HCT116 (cell line): Measurements from ENCODE around the gene GPT2. TPM values are rescaled to one million over a fixed set of nuclear protein-coding genes. Genes with fewer than 3 reads are reported as not detected.

Source experiments
- ATAC-seq: fragments of 200-7000 bp; cut with Tn5 transposase; 2 replicates; pipeline ENCODE4 v1.9.1; 2020; ENCODE audit warnings: mild to moderate bottlenecking, moderate library complexity
- BruUV-seq: library from RNA; stranded (reverse); fragments of 400-500 nt; replicated peaks from 2 replicates; lab custom pipeline; 2021; lab: Mats Ljungman, UMichigan
- CTCF ChIA-PET: fragments of 300-600 bp; sonication (Branson Sonifier 250); formaldehyde crosslinking; loops from one replicate; lab custom pipeline; 2021; ENCODE audit warnings: antibody characterized with exemption; lab: Charles Lee
- POLR2A ChIA-PET: fragments of 300-600, 350-600 bp; sonication (Branson Sonifier 250); formaldehyde crosslinking; loops from one replicate; lab custom pipeline; 2021; ENCODE audit warnings: antibody characterized with exemption; lab: Charles Lee
- RAD21 ChIA-PET, 2 experiments: fragments of 300-600 bp; sonication (Branson Sonifier 250); formaldehyde crosslinking; loops; one replicate each; lab custom pipeline; 2023; ENCODE audit warnings: low total read pairs in 2 of 2; ENCODE audit not compliant: uncharacterized antibody in 2 of 2, unreplicated experiment in 2 of 2, low non-redundant PET in 1 of 2; lab: Charles Lee
- DNase-seq: peaks from one replicate; pipeline ENCODE4 v3.0.0-alpha.2; 2010; ENCODE audit warnings: low read depth, low spot score
- H2AFZ ChIP-seq: fragments of 200-600 bp; shearing (Covaris generic), sonication (generic); 2 replicates; pipeline ENCODE4 v1.6.1; 2017; ENCODE audit warnings: low read depth, mixed run types, mixed read lengths, antibody characterized with exemption, low read length; ENCODE audit not compliant: poor library complexity, severe bottlenecking
- H3K27ac ChIP-seq: 2 replicates; pipeline ENCODE4 v1.5.1; 2012; ENCODE audit warnings: low read depth, low read length
- H3K27me3 ChIP-seq: fragments of 200-600 bp; sonication (generic); 2 replicates; pipeline ENCODE4 v1.6.1; 2016; ENCODE audit warnings: mixed run types, low read length, mixed read lengths; ENCODE audit not compliant: insufficient read depth
- H3K36me3 ChIP-seq, 2 experiments: fragments of 200-500 bp in 1 of 2; fragments of 200-600 bp in 1 of 2; sonication (Bioruptor generic) in 1 of 2; sonication (generic) in 1 of 2; 2 replicates each; pipeline versions ENCODE4 v1.5.1 to v1.6.1; 2014 to 2016; ENCODE audit warnings: low read length in 2 of 2, inconsistent platforms in 1 of 2, mixed read lengths in 1 of 2, mixed run types in 1 of 2; ENCODE audit not compliant: insufficient read depth in 2 of 2, control insufficient read depth in 1 of 2
- H3K4me1 ChIP-seq, 2 experiments: fragments of 200-600 bp in 1 of 2; sonication (generic) in 1 of 2; 2 replicates each; pipeline versions ENCODE4 v1.5.1 to v1.6.1; 2012 to 2017; ENCODE audit warnings: low read length in 2 of 2, inconsistent platforms in 1 of 2, mild to moderate bottlenecking in 1 of 2, mixed read lengths in 1 of 2, mixed run types in 1 of 2, moderate library complexity in 1 of 2; ENCODE audit not compliant: insufficient read depth in 2 of 2, control insufficient read depth in 1 of 2
- H3K4me2 ChIP-seq: fragments of 200-600 bp; sonication (generic); 2 replicates; pipeline ENCODE4 v1.6.1; 2017; ENCODE audit warnings: mixed run types, low read length, mixed read lengths
- H3K4me3 ChIP-seq, 2 experiments: fragments of 200-600 bp in 1 of 2; sonication (generic) in 1 of 2; replicated peaks in 1 of 2; 2 replicates each; pipeline ENCODE4 v1.5.1; 2011 to 2016; ENCODE audit warnings: low read length in 2 of 2, control low read depth in 1 of 2, low read depth in 1 of 2, mild to moderate bottlenecking in 1 of 2, mixed read lengths in 1 of 2, mixed run types in 1 of 2
- H3K79me2 ChIP-seq: fragments of 200-600 bp; sonication (generic); 2 replicates; pipeline ENCODE4 v1.6.1; 2017; ENCODE audit warnings: mild to moderate bottlenecking, mixed run types, low read length, moderate library complexity, mixed read lengths; ENCODE audit not compliant: insufficient read depth
- H3K9ac ChIP-seq: fragments of 200-600 bp; sonication (generic); 2 replicates; pipeline ENCODE4 v1.6.1; 2016; ENCODE audit warnings: low read length, mixed read lengths
- H3K9me2 ChIP-seq: fragments of 200-600 bp; sonication (generic), shearing (Covaris generic); 2 replicates; pipeline ENCODE4 v1.6.1; 2017; ENCODE audit warnings: mixed run types, mild to moderate bottlenecking, moderate library complexity; ENCODE audit not compliant: insufficient read depth
- H3K9me3 ChIP-seq, 2 experiments: fragments of 200-500 bp in 1 of 2; fragments of 200-600 bp in 1 of 2; sonication (Bioruptor generic) in 1 of 2; sonication (generic) in 1 of 2; 2 replicates each; pipeline ENCODE4 v1.6.1; 2014 to 2017; ENCODE audit warnings: low read length in 2 of 2, mixed read lengths in 2 of 2, inconsistent platforms in 1 of 2, low read depth in 1 of 2, mild to moderate bottlenecking in 1 of 2, mixed run types in 1 of 2, moderate library complexity in 1 of 2; ENCODE audit not compliant: control insufficient read depth in 1 of 2, insufficient read depth in 1 of 2
- H4K20me1 ChIP-seq: fragments of 200-600 bp; sonication (generic), shearing (Covaris generic); 2 replicates; pipeline ENCODE4 v1.6.1; 2017; ENCODE audit warnings: mixed run types, mild to moderate bottlenecking, moderate library complexity; ENCODE audit not compliant: insufficient read depth
- CBX3 ChIP-seq: IDR thresholded peaks from 2 replicates; pipeline ENCODE4 v1.6.1; 2012; ENCODE audit warnings: low read depth
- CEBPB ChIP-seq: IDR thresholded peaks from 2 replicates; pipeline ENCODE4 v1.6.1; 2012; ENCODE audit warnings: low read depth
- CTCF ChIP-seq, 3 experiments: fragments of 200-600 bp in 1 of 3; sonication (generic) in 1 of 3; IDR thresholded peaks in 2 of 3; conservative IDR thresholded peaks in 1 of 3; 2 replicates each; pipeline ENCODE4 v1.5.1; 2012 to 2017; ENCODE audit warnings: low read depth in 2 of 3, low read length in 2 of 3, antibody characterized with exemption in 1 of 3, borderline replicate concordance in 1 of 3, control low read depth in 1 of 3, mild to moderate bottlenecking in 1 of 3, mixed read lengths in 1 of 3, mixed run types in 1 of 3, moderate library complexity in 1 of 3; ENCODE audit not compliant: insufficient read depth in 1 of 3
- EGR1 ChIP-seq: IDR thresholded peaks from 2 replicates; pipeline ENCODE4 v1.6.1; 2012; ENCODE audit warnings: low read depth
- EZH2phosphoT487 ChIP-seq: fragments of 200-600 bp; IDR thresholded peaks from 2 replicates; pipeline ENCODE4 v1.6.1; 2018; ENCODE audit warnings: antibody characterized with exemption, borderline replicate concordance
- FOSL1 ChIP-seq: IDR thresholded peaks from 2 replicates; pipeline ENCODE4 v1.6.1; 2012; ENCODE audit warnings: low read depth
- JUND ChIP-seq: IDR thresholded peaks from 2 replicates; pipeline ENCODE4 v1.6.1; 2012
- POLR2AphosphoS5 ChIP-seq: IDR thresholded peaks from 2 replicates; pipeline ENCODE4 v1.6.1; 2011; ENCODE audit warnings: mild to moderate bottlenecking, low read depth, low read length, moderate library complexity
- RAD21 ChIP-seq: IDR thresholded peaks from 2 replicates; pipeline ENCODE4 v1.6.1; 2012; ENCODE audit warnings: low read depth, mild to moderate bottlenecking
- SIN3A ChIP-seq: IDR thresholded peaks from 2 replicates; pipeline ENCODE4 v1.6.1; 2012; ENCODE audit warnings: low read depth
- SP1 ChIP-seq: IDR thresholded peaks from 2 replicates; pipeline ENCODE4 v1.6.1; 2012; ENCODE audit warnings: low read depth
- SRF ChIP-seq: IDR thresholded peaks from 2 replicates; pipeline ENCODE4 v1.6.1; 2012; ENCODE audit warnings: low read depth
- TCF7L2 ChIP-seq: IDR thresholded peaks from 2 replicates; pipeline ENCODE4 v1.7.0; 2011; ENCODE audit warnings: borderline replicate concordance, inconsistent platforms; ENCODE audit not compliant: insufficient read depth, insufficient read length; ENCODE audit errors: extremely low read depth
- YY1 ChIP-seq: IDR thresholded peaks from 2 replicates; pipeline ENCODE4 v1.6.1; 2011; ENCODE audit warnings: low read length, low read depth, moderate library complexity, mild to moderate bottlenecking; ENCODE audit not compliant: insufficient replicate concordance; ENCODE audit errors: extremely low read depth
- ZFX ChIP-seq: fragments of 450-650 bp; IDR thresholded peaks from 2 replicates; pipeline ENCODE4 v1.6.1; 2017
- ZNF274 ChIP-seq: fragments of 200-500 bp; sonication (Bioruptor generic); IDR thresholded peaks from 2 replicates; pipeline ENCODE4 v1.6.1; 2014; ENCODE audit warnings: mild to moderate bottlenecking, low read depth, low read length, inconsistent platforms
- intact Hi-C: fragments of 100-400 bp; cut with micrococcal nuclease; formaldehyde crosslinking; loops from 2 replicates; pipeline ENCODE4 v1.10.0; 2022
- total RNA-seq: library from RNA; stranded (reverse); gene quantifications from one replicate; pipeline ENCODE4 v1.2.1, GENCODE V29; 2021; ENCODE audit not compliant: unreplicated experiment
- TF ChIP-seq, protein P1 (sequence below): IDR thresholded peaks from 2 replicates; pipeline ENCODE4 v1.6.1; 2012
- TF ChIP-seq, protein P2 (sequence below): IDR thresholded peaks from 2 replicates; pipeline ENCODE4 v1.6.1; 2012; ENCODE audit warnings: low read depth
- TF ChIP-seq, protein P3 (sequence below): IDR thresholded peaks from 2 replicates; pipeline ENCODE4 v1.6.1; 2011; ENCODE audit warnings: mild to moderate bottlenecking, low read length, moderate library complexity; ENCODE audit not compliant: insufficient replicate concordance; ENCODE audit errors: extremely low read depth
- TF ChIP-seq, protein P4 (sequence below): IDR thresholded peaks from 2 replicates; pipeline ENCODE4 v1.6.1; 2012

The GPT2 gene
- total RNA-seq, 1 experiment from 2014 or later, result 50.6 TPM

DNA sequence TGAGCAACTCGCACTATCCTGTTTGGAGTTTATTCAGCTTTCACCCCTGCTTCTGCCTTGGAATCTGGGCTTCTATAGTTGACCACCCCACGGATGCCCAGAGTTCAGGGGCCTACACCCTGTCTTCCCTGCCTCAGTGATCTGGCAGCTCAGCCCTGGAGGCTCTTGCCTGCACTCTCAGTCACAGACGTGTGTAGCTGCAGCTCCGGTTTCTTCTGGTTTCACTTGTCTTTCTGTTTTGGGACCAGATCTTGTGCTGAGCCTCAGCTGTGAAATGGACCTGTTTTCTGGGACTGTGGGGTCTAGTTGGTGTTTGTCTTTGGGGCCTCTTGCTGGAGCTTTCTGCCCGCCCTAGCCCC is 5.8 kb downstream of the GPT2 start:
- H3K36me3 ChIP-seq, result peaks cover 0 to 3% of the 10 kb centered on the region in 2 experiments; a peak in 2 of 4 replicates
- H3K79me2 ChIP-seq, result 0 out of 2 replicates have a peak, but pooled peaks cover 2% of the 10 kb centered on the region
- RAD21 ChIA-PET, result no interaction called here
- H3K9me3 ChIP-seq, result no peaks in the 10 kb centered on the region
- DNase-seq (no peak), ATAC-seq (no peak)
- H3K27ac ChIP-seq, result no peak overlapping the region
- TF ChIP-seq FOSL1, result no peak
- TF ChIP-seq, protein P1, sequence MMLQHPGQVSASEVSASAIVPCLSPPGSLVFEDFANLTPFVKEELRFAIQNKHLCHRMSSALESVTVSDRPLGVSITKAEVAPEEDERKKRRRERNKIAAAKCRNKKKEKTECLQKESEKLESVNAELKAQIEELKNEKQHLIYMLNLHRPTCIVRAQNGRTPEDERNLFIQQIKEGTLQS, result no peak
- TF ChIP-seq, protein P2, sequence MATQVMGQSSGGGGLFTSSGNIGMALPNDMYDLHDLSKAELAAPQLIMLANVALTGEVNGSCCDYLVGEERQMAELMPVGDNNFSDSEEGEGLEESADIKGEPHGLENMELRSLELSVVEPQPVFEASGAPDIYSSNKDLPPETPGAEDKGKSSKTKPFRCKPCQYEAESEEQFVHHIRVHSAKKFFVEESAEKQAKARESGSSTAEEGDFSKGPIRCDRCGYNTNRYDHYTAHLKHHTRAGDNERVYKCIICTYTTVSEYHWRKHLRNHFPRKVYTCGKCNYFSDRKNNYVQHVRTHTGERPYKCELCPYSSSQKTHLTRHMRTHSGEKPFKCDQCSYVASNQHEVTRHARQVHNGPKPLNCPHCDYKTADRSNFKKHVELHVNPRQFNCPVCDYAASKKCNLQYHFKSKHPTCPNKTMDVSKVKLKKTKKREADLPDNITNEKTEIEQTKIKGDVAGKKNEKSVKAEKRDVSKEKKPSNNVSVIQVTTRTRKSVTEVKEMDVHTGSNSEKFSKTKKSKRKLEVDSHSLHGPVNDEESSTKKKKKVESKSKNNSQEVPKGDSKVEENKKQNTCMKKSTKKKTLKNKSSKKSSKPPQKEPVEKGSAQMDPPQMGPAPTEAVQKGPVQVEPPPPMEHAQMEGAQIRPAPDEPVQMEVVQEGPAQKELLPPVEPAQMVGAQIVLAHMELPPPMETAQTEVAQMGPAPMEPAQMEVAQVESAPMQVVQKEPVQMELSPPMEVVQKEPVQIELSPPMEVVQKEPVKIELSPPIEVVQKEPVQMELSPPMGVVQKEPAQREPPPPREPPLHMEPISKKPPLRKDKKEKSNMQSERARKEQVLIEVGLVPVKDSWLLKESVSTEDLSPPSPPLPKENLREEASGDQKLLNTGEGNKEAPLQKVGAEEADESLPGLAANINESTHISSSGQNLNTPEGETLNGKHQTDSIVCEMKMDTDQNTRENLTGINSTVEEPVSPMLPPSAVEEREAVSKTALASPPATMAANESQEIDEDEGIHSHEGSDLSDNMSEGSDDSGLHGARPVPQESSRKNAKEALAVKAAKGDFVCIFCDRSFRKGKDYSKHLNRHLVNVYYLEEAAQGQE, result no peak
- no peak for TF ChIP-seq SIN3A
- no peak for TF ChIP-seq SP1
- no peak for TF ChIP-seq EZH2phosphoT487
- TF ChIP-seq RAD21, result no peak
- TF ChIP-seq POLR2AphosphoS5, result no peak
- TF ChIP-seq ZFX, result no peak
- no peak for TF ChIP-seq EGR1
- TF ChIP-seq, protein P3, sequence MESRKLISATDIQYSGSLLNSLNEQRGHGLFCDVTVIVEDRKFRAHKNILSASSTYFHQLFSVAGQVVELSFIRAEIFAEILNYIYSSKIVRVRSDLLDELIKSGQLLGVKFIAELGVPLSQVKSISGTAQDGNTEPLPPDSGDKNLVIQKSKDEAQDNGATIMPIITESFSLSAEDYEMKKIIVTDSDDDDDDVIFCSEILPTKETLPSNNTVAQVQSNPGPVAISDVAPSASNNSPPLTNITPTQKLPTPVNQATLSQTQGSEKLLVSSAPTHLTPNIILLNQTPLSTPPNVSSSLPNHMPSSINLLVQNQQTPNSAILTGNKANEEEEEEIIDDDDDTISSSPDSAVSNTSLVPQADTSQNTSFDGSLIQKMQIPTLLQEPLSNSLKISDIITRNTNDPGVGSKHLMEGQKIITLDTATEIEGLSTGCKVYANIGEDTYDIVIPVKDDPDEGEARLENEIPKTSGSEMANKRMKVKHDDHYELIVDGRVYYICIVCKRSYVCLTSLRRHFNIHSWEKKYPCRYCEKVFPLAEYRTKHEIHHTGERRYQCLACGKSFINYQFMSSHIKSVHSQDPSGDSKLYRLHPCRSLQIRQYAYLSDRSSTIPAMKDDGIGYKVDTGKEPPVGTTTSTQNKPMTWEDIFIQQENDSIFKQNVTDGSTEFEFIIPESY, result no peak
- TF ChIP-seq CEBPB, result no peak
- no peak for TF ChIP-seq TCF7L2
- TF ChIP-seq SRF, result no peak
- no peak for TF ChIP-seq JUND
- TF ChIP-seq ZNF274, result no peak
- TF ChIP-seq, protein P4, sequence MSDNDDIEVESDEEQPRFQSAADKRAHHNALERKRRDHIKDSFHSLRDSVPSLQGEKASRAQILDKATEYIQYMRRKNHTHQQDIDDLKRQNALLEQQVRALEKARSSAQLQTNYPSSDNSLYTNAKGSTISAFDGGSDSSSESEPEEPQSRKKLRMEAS, result no peak
- no peak for TF ChIP-seq YY1
- no peak for TF ChIP-seq CBX3
- TF ChIP-seq CTCF (IDR thresholded peaks at IDR 0.05 in 2 of 3, conservative IDR thresholded peaks at IDR 0.05 in 1 of 3; ENCODE audit: borderline replicate concordance in 1 of 3, insufficient read depth in 1 of 3, low read depth in 2 of 3, low read length in 2 of 3), result no peak
- intact Hi-C loops, result no loop called here
- no peak overlapping the region for H2AFZ ChIP-seq
- POLR2A ChIA-PET, result no interaction called here
- CTCF ChIA-PET, result interaction anchor here (1.0 kb wide), 1 partner anchor 36 kb away, joined by 3 read pairs; no protein-coding TSS in a partner anchor
- H3K9ac ChIP-seq, result no peak overlapping the region
- H3K4me1 ChIP-seq, result peaks cover 1 to 8% of the 10 kb centered on the region in 2 experiments; a peak in 2 of 4 replicates
- H4K20me1 ChIP-seq, result no peaks in the 10 kb centered on the region
- BruUV-seq, result no TSS peak
- H3K9me2 ChIP-seq, result no peaks in the 10 kb centered on the region
- H3K27me3 ChIP-seq, result no peaks in the 10 kb centered on the region
- no peak overlapping the region for H3K4me3 ChIP-seq
- no peak overlapping the region for H3K4me2 ChIP-seq
